HG03571 (cell line): ENCODE data around the gene XYLB.
"Not testable (repeated sequence)": the region's sequence is repeated elsewhere in the genome, so short reads cannot be mapped to it uniquely, and the experiment has no call there.

ENCODE experiments used
- ATAC-seq: cut with Tn5 transposase; IDR thresholded peaks from one replicate; pipeline ENCODE4 v1.9.1; 2021; ENCODE audit not compliant: unreplicated experiment

XYLB gene

DNA sequence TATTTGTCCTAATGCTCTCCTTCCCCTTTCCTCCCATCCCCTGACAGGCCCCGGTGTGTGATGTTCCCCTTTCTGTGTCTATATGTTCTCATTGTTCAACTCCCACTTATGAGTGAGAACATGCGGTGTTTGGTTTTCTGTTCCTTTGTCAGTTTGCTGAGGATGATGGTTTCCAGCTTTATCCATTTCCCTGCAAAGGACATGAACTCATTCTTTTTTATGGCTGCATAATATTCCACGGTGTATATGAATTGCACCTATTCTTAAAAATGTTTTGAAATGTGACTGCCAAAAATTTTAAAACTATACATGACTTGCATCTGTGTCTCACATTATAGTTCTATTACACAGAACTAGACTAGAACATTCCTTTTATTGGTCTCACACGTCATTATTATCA lies 25.9 kb upstream of the XYLB start:
- not testable (repeated sequence) for ATAC-seq

DNA sequence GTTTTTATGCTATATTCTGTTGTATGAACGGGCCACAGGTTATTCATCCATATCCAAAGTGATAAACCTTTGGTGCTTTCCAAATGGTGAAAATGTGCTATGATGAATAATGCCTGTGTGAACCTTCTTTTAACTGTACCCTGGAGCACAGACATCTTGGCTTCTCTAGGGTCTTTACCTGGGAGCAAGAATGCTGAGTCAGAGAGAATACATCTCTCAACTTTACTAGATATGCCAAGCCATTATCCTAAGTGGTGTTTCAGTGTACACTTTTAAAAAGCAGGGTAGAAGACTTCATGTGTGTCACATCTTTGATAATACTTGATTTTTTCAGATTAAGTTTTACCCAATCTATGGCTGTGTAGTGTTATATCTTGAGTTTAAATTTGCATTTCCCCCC lies 23.5 kb upstream of the XYLB start:
- ATAC-seq, result no peak

DNA sequence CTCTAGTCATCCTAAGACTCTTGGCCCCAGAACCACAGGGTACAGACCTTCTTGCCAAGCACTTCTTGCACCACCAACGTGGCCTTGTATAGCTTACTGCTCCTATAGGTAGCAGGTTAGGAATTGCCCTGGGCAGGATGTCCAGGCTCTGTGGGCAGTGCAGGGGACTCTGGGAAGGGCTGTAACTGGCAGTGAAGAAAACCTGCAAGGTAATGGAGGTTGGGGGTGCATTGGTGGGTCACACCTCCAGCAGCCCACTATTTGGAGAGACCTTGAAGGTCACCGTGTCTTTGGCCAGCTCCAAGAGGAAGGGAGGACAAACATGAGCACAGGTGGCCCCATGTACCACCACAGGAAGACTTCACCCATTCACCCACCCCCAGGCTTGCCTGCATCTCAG lies 21.3 kb upstream of the XYLB start:
- no peak for ATAC-seq

GRCh38 chr3:38327335-38328009 lies 19.1 kb upstream of the XYLB start:
- no peak for ATAC-seq

DNA sequence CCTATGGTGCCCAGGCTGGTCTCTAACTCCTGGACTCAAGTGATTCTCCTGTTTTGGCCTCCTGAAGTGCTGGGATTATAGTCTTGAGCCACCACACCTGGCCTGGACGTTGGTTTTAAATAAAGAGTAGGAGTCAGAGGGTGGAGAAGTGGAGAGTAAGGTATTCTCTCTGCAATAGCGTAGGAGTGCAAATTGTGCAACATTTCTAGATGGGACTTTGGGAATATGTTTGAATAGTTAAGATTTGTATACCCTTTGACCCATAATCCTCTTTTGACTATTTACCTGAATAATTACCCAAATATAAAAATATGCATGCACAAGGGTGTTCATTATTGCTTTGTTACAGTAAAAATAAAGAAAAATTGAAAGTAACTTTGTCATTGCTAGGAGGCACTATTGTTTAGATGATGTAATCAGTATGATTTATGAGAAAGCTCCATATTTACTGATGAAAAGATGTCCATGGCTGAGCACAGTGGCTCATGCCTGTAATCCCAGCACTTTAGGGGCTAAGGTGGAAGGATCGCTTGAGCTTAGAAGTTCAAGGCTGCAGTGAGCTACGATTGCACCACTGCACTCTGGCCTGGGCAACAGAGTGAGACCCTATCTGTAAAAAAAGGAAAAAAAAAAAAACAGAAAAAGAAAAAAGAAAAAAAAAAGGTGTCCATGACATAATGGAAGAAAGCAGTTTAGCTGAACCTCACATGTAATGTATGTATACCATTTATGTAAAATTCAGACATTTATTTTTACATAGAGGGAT lies 15.1 kb upstream of the XYLB start:
- no peak for ATAC-seq

DNA sequence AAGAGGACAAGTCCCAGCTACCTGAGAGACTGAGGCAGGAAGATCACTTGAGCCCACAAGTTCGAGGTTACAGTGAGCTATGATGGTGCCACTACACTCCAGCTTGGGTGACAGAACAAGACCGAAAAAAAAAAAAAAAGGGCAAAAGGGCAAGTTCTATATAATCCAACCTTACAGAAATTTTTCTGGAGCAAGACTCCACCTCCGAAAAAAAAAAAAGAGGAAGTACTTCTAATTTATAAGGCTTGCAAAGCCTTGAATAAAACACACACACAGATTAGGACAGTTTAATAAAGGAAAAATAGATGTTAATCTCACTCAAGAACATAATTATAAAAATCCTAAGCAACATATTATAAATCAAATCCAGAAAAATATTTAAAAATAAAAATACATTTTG lies 14.4 kb upstream of the XYLB start:
- no peak for ATAC-seq

DNA sequence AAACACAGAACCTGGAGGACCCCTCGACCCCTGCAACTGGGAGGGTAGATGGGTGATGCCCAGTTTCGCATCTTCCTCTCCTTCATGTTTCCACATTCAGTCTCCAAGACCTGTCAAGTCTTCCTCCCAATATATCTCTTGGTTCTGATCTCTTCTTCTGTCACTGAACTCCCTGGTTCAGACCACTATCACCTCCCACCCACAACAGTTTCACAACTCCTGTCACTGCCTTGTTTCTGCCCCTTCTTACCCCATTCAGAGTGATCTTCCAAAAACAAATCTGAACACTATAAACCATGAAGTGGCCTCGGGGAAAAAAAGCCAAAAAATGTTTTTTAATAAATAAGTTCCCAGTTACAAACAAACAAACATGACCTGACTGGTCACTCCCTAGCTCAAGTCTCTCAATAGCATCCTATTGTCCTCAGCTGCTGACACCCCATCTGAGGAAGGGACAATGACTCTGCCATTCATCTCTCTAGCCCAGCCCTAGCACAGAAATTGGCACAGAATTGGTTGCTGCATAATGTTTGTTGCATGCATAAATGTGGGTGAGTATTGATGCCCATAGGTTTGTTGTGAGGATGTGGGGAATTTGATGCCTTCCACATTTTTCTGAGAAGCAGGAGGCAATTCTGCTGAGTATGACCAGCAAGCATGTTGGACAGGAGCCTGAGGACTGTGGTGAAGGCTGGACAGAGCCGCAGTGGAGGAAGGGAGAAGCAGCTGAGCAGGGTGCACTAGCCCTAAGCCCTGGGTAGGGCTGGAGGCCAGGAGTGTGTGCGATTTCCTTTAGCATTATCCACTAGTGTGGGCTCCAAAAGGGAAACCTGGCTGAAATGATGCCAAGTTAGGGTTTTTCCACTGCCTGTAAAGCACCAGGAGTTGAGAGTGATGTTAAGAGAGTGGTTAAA lies 12.2 kb upstream of the XYLB start:
- no peak for ATAC-seq

- ATAC-seq, result no peak
Observed at GRCh38 chr3:38335263-38335662, 11.3 kb upstream of the XYLB start.

DNA sequence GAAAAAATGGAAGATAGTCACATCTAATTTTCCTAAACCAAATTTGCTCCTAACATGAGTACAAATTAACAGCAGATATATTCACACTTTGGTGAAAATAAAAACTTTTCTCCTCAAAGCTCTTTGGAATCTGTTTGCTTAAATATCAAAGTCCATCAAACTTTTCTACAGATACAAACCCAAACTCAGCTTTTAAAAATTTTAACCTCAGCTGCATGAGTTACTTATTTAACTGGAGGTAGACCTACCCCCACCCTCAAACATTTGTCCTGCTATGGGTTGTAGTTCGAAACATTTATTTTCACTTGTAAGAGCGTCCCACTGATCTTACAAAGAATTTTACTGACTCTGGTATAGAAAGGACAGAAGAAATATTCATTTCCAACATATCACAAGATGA lies 8.9 kb upstream of the XYLB start:
- no peak for ATAC-seq

DNA sequence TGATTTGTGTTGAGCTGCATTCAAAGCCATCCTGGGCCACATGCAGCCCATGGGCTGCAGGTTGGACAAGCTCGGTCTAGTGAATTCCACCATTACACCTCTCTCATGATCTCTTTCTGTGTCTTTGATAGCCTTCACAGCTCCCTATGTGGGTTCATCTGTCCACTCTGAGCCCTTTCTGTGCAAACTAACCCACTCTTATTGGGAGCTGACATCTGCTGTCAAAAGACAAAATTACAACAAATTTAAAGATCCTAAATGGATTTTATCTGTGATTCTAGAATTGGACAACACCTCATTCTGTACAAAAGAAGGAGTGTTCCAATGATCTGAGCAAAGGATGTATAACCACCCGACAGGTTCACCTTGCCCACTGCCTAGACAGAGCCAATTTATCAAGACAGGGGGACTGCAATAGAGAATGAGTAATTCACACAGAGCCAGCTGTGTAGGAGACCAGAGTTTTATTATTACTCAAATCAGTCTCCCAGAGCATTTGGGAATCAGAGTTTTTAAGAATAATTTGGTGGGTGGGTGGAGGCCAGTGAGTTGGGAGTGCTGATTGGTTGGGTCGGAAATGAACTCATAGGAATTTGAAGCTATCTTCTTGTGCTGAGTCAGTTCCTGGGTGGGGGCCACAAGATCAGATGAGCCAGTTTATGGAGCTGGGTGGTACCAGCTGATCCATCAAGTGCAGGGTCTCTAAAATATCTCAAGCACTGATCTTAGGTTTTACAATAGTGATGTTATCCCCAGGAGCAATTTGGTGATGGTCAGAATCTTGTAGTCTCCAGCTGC lies 2.6 kb upstream of the XYLB start:
- ATAC-seq, result no peak

GRCh38 chr3:38345879-38346586 lies 552 bp upstream of the XYLB start:
- peak; percentile 31 for ATAC-seq

GRCh38 chr3:38347421-38348200 lies 1.0 kb downstream of the XYLB start:
- ATAC-seq, result no peak

DNA sequence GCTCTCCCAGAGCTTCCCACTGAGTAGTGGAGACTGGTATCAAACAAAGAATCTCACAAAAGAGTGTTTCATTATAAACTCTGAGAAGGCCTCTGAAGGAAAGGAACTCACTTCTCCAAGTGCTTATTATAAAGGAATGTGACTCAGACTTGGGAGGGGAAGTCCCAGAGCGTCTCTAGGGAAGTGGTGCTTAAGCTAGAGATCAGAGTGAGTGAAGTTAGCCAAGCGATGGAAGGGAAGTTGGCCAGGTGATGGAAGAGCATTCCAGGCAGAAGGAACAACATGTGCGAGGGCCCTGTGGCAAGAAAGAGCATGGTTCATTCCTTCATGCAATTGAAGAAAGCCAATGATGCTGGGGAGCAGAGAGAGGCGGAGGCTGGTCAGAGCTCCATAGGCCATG lies 2.3 kb downstream of the XYLB start:
- no peak for ATAC-seq

GRCh38 chr3:38349684-38350359 lies 3.2 kb downstream of the XYLB start:
- ATAC-seq, result no peak

DNA sequence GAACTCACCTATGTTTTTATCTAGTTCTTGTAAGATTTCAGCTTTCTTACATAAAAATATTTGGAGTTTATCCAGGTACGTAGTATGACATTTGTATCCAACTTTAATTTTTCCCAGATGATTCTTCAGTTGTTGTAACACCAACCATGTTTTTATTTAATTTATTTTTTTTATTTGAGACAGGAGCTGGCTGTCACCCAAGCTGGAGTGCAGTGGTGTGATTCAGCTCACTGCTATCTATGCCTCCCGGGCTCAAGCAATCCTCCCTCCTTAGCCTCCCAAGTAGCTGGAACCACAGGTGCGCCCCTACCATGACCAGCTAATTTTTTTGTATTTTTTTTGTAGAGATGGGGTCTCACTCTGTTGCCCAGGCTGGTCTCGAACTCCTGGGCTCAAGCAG lies 6.6 kb downstream of the XYLB start:
- ATAC-seq, result no peak

GRCh38 chr3:38354588-38355330 lies 8.2 kb downstream of the XYLB start:
- ATAC-seq, result no peak

- no peak for ATAC-seq
Observed at GRCh38 chr3:38359038-38359437, 12.5 kb downstream of the XYLB start.

GRCh38 chr3:38360345-38360744 lies 13.8 kb downstream of the XYLB start:
- ATAC-seq, result no peak
